ENCODE data around the gene PCSK6.

The PCSK6 gene

DNA sequence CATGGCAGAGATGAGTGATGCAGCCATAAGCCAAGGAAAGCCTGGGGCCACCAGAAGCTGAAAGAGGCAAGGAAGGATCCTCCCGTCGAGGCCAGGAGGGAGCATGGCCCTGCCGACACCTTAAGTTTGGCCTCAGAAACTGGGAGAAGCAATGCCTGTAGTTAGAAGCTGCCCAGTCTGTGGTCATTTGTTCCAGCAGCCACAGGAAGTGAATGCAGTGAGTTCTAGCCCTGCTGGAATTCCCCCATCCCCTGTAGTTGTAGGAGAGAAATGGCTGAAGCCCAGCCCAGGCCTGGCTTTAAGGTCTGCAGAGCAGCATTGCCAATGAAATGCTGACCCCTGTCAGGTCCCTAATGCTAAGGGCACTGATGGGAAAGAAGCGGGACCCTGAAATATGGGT lies 225.5 kb downstream of the PCSK6 start:
- Histone ChIP-seq H3K9me3 (ENCODE audit: control insufficient read depth in 1 of 2, low read length in 2 of 2) (no peaks in the 10 kb centered on the region), H3K27ac (ENCODE audit: low read length) (no peak overlapping the region), H3K4me3 (ENCODE audit: low read depth in 1 of 2, low read length in 2 of 2) (no peak overlapping the region), H3K27me3 (ENCODE audit: low read depth, low read length) (no peaks in the 10 kb centered on the region), H3K36me3 (ENCODE audit: control insufficient read depth in 1 of 2, insufficient read depth in 2 of 2, low read length in 2 of 2) (no peaks in the 10 kb centered on the region), H3K4me1 (ENCODE audit: control insufficient read depth in 1 of 2, insufficient read depth in 2 of 2, low read length in 2 of 2) (peaks cover 0 to 7% of the 10 kb centered on the region in 2 donors)

- no peaks in the 10 kb centered on the region for H3K9me3 ChIP-seq (ENCODE audit: control insufficient read depth in 1 of 2, low read length in 2 of 2)
- H3K27ac ChIP-seq (ENCODE audit: low read length) = no peak overlapping the region
- H3K4me3 ChIP-seq (ENCODE audit: low read depth in 1 of 2, low read length in 2 of 2) = no peak overlapping the region
- no peaks in the 10 kb centered on the region for H3K36me3 ChIP-seq (ENCODE audit: control insufficient read depth in 1 of 2, insufficient read depth in 2 of 2, low read length in 2 of 2)
- H3K4me1 ChIP-seq (ENCODE audit: control insufficient read depth in 1 of 2, insufficient read depth in 2 of 2, low read length in 2 of 2) = peaks cover 0 to 4% of the 10 kb centered on the region in 2 donors
- H3K27me3 ChIP-seq (ENCODE audit: low read depth, low read length) = no peaks in the 10 kb centered on the region
Observed at GRCh38 chr15:101262551-101262950, 227.0 kb downstream of the PCSK6 start.

- Histone ChIP-seq H3K27me3 (ENCODE audit: low read depth, low read length) (no peaks in the 10 kb centered on the region), H3K27ac (ENCODE audit: low read length) (no peak overlapping the region), H3K36me3 (ENCODE audit: control insufficient read depth in 1 of 2, insufficient read depth in 2 of 2, low read length in 2 of 2) (no peaks in the 10 kb centered on the region), H3K4me1 (ENCODE audit: control insufficient read depth in 1 of 2, insufficient read depth in 2 of 2, low read length in 2 of 2) (no peaks in the 10 kb centered on the region), H3K4me3 (ENCODE audit: low read depth in 1 of 2, low read length in 2 of 2) (no peak overlapping the region), H3K9me3 (ENCODE audit: control insufficient read depth in 1 of 2, low read length in 2 of 2) (no peaks in the 10 kb centered on the region)
Observed at GRCh38 chr15:101258238-101259144, 231.0 kb downstream of the PCSK6 start.

GRCh38 chr15:101256757-101257156 lies 232.8 kb downstream of the PCSK6 start:
- Histone ChIP-seq H3K27ac (ENCODE audit: low read length) (no peak overlapping the region), H3K4me3 (ENCODE audit: low read depth in 1 of 2, low read length in 2 of 2) (no peak overlapping the region), H3K36me3 (ENCODE audit: control insufficient read depth in 1 of 2, insufficient read depth in 2 of 2, low read length in 2 of 2) (no peaks in the 10 kb centered on the region), H3K27me3 (ENCODE audit: low read depth, low read length) (no peaks in the 10 kb centered on the region), H3K9me3 (ENCODE audit: control insufficient read depth in 1 of 2, low read length in 2 of 2) (no peaks in the 10 kb centered on the region), H3K4me1 (ENCODE audit: control insufficient read depth in 1 of 2, insufficient read depth in 2 of 2, low read length in 2 of 2) (peaks cover 5 to 6% of the 10 kb centered on the region in 2 donors)

DNA sequence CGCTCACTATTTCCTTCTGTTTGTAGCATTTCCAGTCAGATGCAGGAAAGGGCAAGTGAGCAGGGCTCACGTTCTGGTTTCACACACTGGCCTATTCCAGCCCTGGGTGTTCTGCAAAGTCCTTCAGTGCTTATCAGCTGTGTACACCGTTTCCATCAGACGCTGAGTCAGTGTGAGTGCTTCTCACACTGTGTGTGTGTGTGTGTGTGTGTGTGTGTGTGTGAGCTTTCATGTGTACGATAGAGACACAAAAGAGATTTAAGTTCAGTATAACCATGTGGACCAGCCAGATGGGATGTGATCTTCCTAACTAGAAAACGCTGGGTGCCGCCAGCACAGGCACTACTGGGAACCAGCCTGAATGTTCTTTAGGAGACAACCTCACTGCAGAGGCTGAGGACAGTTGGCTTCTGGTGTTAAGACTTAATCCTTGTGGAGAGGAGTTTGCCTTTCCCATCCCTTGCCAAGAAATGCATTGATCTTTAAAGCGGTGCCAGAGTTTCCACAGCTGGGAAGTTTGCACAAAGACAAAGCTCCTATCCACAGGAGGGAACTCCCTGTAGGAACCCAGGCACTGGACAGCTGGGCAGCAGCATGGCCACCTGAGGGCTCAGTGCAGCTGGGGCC lies 233.8 kb downstream of the PCSK6 start:
- Histone ChIP-seq H3K27ac (ENCODE audit: low read length) (no peak overlapping the region), H3K4me1 (ENCODE audit: control insufficient read depth in 1 of 2, insufficient read depth in 2 of 2, low read length in 2 of 2) (peaks cover 5 to 6% of the 10 kb centered on the region in 2 donors), H3K36me3 (ENCODE audit: control insufficient read depth in 1 of 2, insufficient read depth in 2 of 2, low read length in 2 of 2) (no peaks in the 10 kb centered on the region), H3K9me3 (ENCODE audit: control insufficient read depth in 1 of 2, low read length in 2 of 2) (no peaks in the 10 kb centered on the region), H3K27me3 (ENCODE audit: low read depth, low read length) (no peaks in the 10 kb centered on the region), H3K4me3 (ENCODE audit: low read depth in 1 of 2, low read length in 2 of 2) (no peak overlapping the region)

DNA sequence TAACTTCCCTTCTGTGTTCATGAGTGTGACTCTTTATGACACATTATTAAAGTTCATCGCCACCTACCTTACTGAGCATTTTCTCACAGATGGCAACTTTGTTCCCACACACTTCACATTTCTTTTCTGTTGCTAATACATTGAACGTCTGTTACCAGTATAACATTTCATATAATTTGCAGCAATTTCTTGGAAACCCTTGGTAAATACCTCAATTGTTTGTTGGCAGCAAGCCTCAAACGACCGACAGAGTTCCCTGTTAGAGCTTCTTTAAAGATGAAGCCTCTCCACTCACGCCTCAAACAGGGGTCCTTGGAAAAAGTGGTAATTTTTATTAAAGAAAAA lies 234.5 kb downstream of the PCSK6 start:
- peaks cover 5 to 11% of the 10 kb centered on the region in 2 donors for H3K4me1 ChIP-seq (ENCODE audit: control insufficient read depth in 1 of 2, insufficient read depth in 2 of 2, low read length in 2 of 2)
- no peaks in the 10 kb centered on the region for H3K36me3 ChIP-seq (ENCODE audit: control insufficient read depth in 1 of 2, insufficient read depth in 2 of 2, low read length in 2 of 2)
- H3K4me3 ChIP-seq (ENCODE audit: low read depth in 1 of 2, low read length in 2 of 2) = no peak overlapping the region
- no peak overlapping the region for H3K27ac ChIP-seq (ENCODE audit: low read length)
- no peaks in the 10 kb centered on the region for H3K27me3 ChIP-seq (ENCODE audit: low read depth, low read length)
- H3K9me3 ChIP-seq (ENCODE audit: control insufficient read depth in 1 of 2, low read length in 2 of 2) = no peaks in the 10 kb centered on the region

GRCh38 chr15:101254157-101255050 lies 235.1 kb downstream of the PCSK6 start:
- peaks cover 5 to 16% of the 10 kb centered on the region in 2 donors for H3K4me1 ChIP-seq (ENCODE audit: control insufficient read depth in 1 of 2, insufficient read depth in 2 of 2, low read length in 2 of 2)

More at GRCh38 chr15:101254157-101255050, 235.1 kb downstream of the PCSK6 start:
- Histone ChIP-seq H3K36me3 (ENCODE audit: control insufficient read depth in 1 of 2, insufficient read depth in 2 of 2, low read length in 2 of 2) (no peaks in the 10 kb centered on the region), H3K4me3 (ENCODE audit: low read depth in 1 of 2, low read length in 2 of 2) (no peak overlapping the region), H3K9me3 (ENCODE audit: control insufficient read depth in 1 of 2, low read length in 2 of 2) (no peaks in the 10 kb centered on the region), H3K27me3 (ENCODE audit: low read depth, low read length) (no peaks in the 10 kb centered on the region), H3K27ac (ENCODE audit: low read length) (no peak overlapping the region)

All from muscle layer of duodenum (tissue), 2 donors.